HEK293 (cell line): ENCODE measurements around the gene UBE4B.

Experiments used
- CTCF ChIA-PET: fragments of 350-600 bp; formaldehyde crosslinking; extraction: SDS; loops from one replicate; lab custom pipeline; 2021; ENCODE audit warnings: antibody characterized with exemption; lab: Yijun Ruan, JAX
- POLR2A ChIA-PET: fragments of 300-600 bp; formaldehyde crosslinking; extraction: SDS; loops from one replicate; lab custom pipeline; 2020; ENCODE audit warnings: antibody characterized with exemption, inconsistent platforms; lab: Yijun Ruan, JAX
- H3K27ac ChIP-seq: fragments of 200-500 bp; sonication (Bioruptor generic); 2 replicates; pipeline ENCODE4 v1.5.1; 2014; ENCODE audit warnings: low read depth, low read length, control low read depth, inconsistent platforms; ENCODE audit errors: extremely low read depth
- H3K36me3 ChIP-seq, 2 experiments: fragments of 200-500 bp in 1 of 2; sonication (Bioruptor generic) in 1 of 2; 1 replicate in 1 of 2; 2 replicates in 1 of 2; pipeline ENCODE4 v1.5.1; 2014 to 2017; ENCODE audit warnings: inconsistent platforms in 2 of 2, low read length in 2 of 2; ENCODE audit not compliant: control insufficient read depth in 2 of 2, insufficient read depth in 1 of 2
- H3K4me1 ChIP-seq: fragments of 200-500 bp; sonication (Bioruptor generic); 2 replicates; pipeline ENCODE4 v1.5.1; 2014; ENCODE audit warnings: mild to moderate bottlenecking, low read length, inconsistent platforms; ENCODE audit not compliant: control insufficient read depth, insufficient read depth
- H3K4me3 ChIP-seq: 2 replicates; pipeline ENCODE4 v1.5.1; 2011; ENCODE audit warnings: low read depth, mild to moderate bottlenecking, control low read depth, low read length, moderate library complexity
- H3K9me3 ChIP-seq: fragments of 200-500 bp; sonication (Bioruptor generic); 2 replicates; pipeline ENCODE4 v1.5.1; 2014; ENCODE audit warnings: low read depth, low read length, inconsistent platforms; ENCODE audit not compliant: control insufficient read depth, insufficient read depth
- BCL11B ChIP-seq: fragments of 450-650 bp; formaldehyde crosslinking; IDR thresholded peaks from 2 replicates; pipeline ENCODE4 v1.5.1; 2016; ENCODE audit warnings: low read depth, missing biosample characterization, missing genetic modification characterization
- FEZF1 ChIP-seq: fragments of 450-650 bp; formaldehyde crosslinking; IDR thresholded peaks from 2 replicates; pipeline ENCODE4 v1.5.1; 2016; ENCODE audit warnings: missing biosample characterization, missing genetic modification characterization
- GLI4 ChIP-seq: fragments of 450-650 bp; formaldehyde crosslinking; IDR thresholded peaks from 2 replicates; pipeline ENCODE4 v1.5.1; 2016; ENCODE audit warnings: missing biosample characterization, missing genetic modification characterization
- HOXC10 ChIP-seq: sonication (generic); formaldehyde crosslinking; IDR thresholded peaks from 2 replicates; pipeline ENCODE4 v1.8.1; 2023; ENCODE audit warnings: mild to moderate bottlenecking, missing genetic modification reagents
- MYNN ChIP-seq: fragments of 450-650 bp; formaldehyde crosslinking; IDR thresholded peaks from 2 replicates; pipeline ENCODE4 v1.5.1; 2016; ENCODE audit warnings: missing biosample characterization, missing genetic modification characterization, borderline replicate concordance
- SP3 ChIP-seq: fragments of 450-650 bp; formaldehyde crosslinking; IDR thresholded peaks from 2 replicates; pipeline ENCODE4 v1.5.1; 2016; ENCODE audit warnings: missing biosample characterization, missing genetic modification characterization
- ZBTB10 ChIP-seq: fragments of 450-650 bp; formaldehyde crosslinking; IDR thresholded peaks from 2 replicates; pipeline ENCODE4 v1.5.1; 2016; ENCODE audit warnings: missing biosample characterization, missing genetic modification characterization
- ZBTB17 ChIP-seq: fragments of 450-650 bp; formaldehyde crosslinking; IDR thresholded peaks from 2 replicates; pipeline ENCODE4 v1.5.1; 2016; ENCODE audit warnings: missing biosample characterization, missing genetic modification characterization
- ZBTB44 ChIP-seq: fragments of 450-650 bp; IDR thresholded peaks from 2 replicates; pipeline ENCODE4 v1.5.1; 2018; ENCODE audit warnings: missing biosample characterization, mild to moderate bottlenecking, missing genetic modification characterization
- ZBTB7A ChIP-seq: fragments of 450-650 bp; formaldehyde crosslinking; IDR thresholded peaks from 2 replicates; pipeline ENCODE4 v1.5.1; 2016; ENCODE audit warnings: low read depth, missing biosample characterization, missing genetic modification characterization
- ZBTB8A ChIP-seq: fragments of 450-650 bp; formaldehyde crosslinking; IDR thresholded peaks from 2 replicates; pipeline ENCODE4 v1.5.1; 2016; ENCODE audit warnings: missing biosample characterization, missing genetic modification characterization
- ZNF10 ChIP-seq: fragments of 450-650 bp; formaldehyde crosslinking; IDR thresholded peaks from 2 replicates; pipeline ENCODE4 v1.5.1; 2017; ENCODE audit warnings: missing biosample characterization, missing genetic modification characterization
- ZNF266 ChIP-seq: fragments of 450-650 bp; formaldehyde crosslinking; IDR thresholded peaks from 2 replicates; pipeline ENCODE4 v1.5.1; 2016; ENCODE audit warnings: missing biosample characterization, missing genetic modification characterization, low read depth
- ZNF350 ChIP-seq: fragments of 450-650 bp; formaldehyde crosslinking; IDR thresholded peaks from 2 replicates; pipeline ENCODE4 v1.5.0; 2017; ENCODE audit warnings: missing biosample characterization, mild to moderate bottlenecking, missing genetic modification characterization
- ZNF560 ChIP-seq: fragments of 450-650 bp; formaldehyde crosslinking; IDR thresholded peaks from 2 replicates; pipeline ENCODE4 v1.5.1; 2017; ENCODE audit warnings: missing biosample characterization, missing genetic modification characterization, borderline replicate concordance
- ZNF701 ChIP-seq: fragments of 450-650 bp; formaldehyde crosslinking; IDR thresholded peaks from 2 replicates; pipeline ENCODE4 v1.5.1; 2016; ENCODE audit warnings: missing biosample characterization, missing genetic modification characterization
- TF ChIP-seq, protein P1 (sequence below): fragments of 450-650 bp; formaldehyde crosslinking; IDR thresholded peaks from 2 replicates; pipeline ENCODE4 v1.5.1; 2016; ENCODE audit warnings: missing biosample characterization, missing genetic modification characterization, borderline replicate concordance

UBE4B gene

DNA sequence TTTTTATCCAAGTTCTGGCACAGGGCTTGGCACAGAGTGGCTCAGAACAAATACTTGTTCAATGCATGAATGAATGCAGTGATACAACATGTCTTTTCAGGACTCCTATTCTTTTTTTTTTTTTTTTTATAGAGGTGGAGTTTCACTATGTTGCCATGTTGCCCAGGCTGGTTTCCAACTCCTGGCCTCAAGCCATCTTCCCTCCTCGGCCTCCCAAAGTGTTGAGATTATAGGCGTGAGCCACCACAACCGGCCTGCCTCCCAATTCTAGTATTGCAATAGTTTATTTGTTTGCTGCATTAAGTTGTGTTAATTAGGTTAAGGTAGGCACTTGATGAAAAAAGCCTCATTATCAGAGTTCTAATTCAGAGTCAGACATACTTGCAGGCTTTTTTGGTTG lies 17.9 kb downstream of the UBE4B start:
- H3K4me1 ChIP-seq, result no peaks in the 10 kb centered on the region
- no peaks in the 10 kb centered on the region for H3K9me3 ChIP-seq
- H3K4me3 ChIP-seq, result no peak overlapping the region
- no peak for TF ChIP-seq ZBTB44
- TF ChIP-seq HOXC10, result no peak
- no peak for TF ChIP-seq BCL11B (tag by site-specific recombination)
- no peak for TF ChIP-seq ZNF560 (tag by site-specific recombination)
- TF ChIP-seq ZNF701 (tag by site-specific recombination), result no peak
- H3K27ac ChIP-seq, result no peak overlapping the region
- POLR2A ChIA-PET, result no interaction called here
- CTCF ChIA-PET, result no interaction called here
- H3K36me3 ChIP-seq, result peaks cover 0 to 2% of the 10 kb centered on the region in 2 experiments; a peak in 1 of 3 replicates

DNA sequence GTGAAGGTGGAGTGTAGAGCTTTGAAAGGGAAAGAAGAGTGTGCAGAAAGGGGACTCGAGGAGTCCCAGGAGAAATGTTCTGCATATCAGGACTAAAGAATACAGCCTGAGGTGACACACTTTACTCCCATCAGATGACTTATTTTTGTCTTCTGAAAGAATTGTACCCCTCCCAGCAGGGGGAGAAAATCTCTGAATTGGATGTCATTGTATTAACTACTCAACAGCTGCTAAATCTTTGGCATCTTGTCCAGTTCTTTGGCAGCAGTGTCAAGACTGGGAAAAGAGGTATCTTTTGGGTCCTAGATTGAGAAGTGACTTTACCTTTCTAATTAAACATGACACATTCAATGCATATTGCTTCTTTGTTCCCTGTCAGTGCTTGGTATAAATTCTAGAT lies 18.9 kb downstream of the UBE4B start:
- peaks cover 0 to 2% of the 10 kb centered on the region in 2 experiments; a peak in 1 of 3 replicates for H3K36me3 ChIP-seq
- H3K4me1 ChIP-seq, result 0 out of 2 replicates have a peak, but pooled peaks cover 2% of the 10 kb centered on the region
- H3K4me3 ChIP-seq, result no peak overlapping the region
- POLR2A ChIA-PET, result no interaction called here
- TF ChIP-seq ZNF350 (tag by site-specific recombination) (no peak), ZNF266 (tag by site-specific recombination) (no peak), GLI4 (tag by site-specific recombination) (no peak), SP3 (tag by site-specific recombination) (no peak), ZBTB8A (tag by site-specific recombination) (no peak), ZBTB17 (tag by site-specific recombination) (no peak), ZNF10 (tag by site-specific recombination) (no peak), ZBTB10 (tag by site-specific recombination) (no peak), FEZF1 (no peak), ZBTB7A (tag by site-specific recombination) (no peak), MYNN (no peak)
- TF ChIP-seq, protein P1, sequence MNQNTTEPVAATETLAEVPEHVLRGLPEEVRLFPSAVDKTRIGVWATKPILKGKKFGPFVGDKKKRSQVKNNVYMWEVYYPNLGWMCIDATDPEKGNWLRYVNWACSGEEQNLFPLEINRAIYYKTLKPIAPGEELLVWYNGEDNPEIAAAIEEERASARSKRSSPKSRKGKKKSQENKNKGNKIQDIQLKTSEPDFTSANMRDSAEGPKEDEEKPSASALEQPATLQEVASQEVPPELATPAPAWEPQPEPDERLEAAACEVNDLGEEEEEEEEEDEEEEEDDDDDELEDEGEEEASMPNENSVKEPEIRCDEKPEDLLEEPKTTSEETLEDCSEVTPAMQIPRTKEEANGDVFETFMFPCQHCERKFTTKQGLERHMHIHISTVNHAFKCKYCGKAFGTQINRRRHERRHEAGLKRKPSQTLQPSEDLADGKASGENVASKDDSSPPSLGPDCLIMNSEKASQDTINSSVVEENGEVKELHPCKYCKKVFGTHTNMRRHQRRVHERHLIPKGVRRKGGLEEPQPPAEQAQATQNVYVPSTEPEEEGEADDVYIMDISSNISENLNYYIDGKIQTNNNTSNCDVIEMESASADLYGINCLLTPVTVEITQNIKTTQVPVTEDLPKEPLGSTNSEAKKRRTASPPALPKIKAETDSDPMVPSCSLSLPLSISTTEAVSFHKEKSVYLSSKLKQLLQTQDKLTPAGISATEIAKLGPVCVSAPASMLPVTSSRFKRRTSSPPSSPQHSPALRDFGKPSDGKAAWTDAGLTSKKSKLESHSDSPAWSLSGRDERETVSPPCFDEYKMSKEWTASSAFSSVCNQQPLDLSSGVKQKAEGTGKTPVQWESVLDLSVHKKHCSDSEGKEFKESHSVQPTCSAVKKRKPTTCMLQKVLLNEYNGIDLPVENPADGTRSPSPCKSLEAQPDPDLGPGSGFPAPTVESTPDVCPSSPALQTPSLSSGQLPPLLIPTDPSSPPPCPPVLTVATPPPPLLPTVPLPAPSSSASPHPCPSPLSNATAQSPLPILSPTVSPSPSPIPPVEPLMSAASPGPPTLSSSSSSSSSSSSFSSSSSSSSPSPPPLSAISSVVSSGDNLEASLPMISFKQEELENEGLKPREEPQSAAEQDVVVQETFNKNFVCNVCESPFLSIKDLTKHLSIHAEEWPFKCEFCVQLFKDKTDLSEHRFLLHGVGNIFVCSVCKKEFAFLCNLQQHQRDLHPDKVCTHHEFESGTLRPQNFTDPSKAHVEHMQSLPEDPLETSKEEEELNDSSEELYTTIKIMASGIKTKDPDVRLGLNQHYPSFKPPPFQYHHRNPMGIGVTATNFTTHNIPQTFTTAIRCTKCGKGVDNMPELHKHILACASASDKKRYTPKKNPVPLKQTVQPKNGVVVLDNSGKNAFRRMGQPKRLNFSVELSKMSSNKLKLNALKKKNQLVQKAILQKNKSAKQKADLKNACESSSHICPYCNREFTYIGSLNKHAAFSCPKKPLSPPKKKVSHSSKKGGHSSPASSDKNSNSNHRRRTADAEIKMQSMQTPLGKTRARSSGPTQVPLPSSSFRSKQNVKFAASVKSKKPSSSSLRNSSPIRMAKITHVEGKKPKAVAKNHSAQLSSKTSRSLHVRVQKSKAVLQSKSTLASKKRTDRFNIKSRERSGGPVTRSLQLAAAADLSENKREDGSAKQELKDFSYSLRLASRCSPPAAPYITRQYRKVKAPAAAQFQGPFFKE (tag by site-specific recombination), result no peak
- CTCF ChIA-PET, result interaction anchor here (0.6 kb wide), 2 partner anchors 13 to 161 kb away, joined by 4 to 8 read pairs; no protein-coding TSS in a partner anchor
- H3K27ac ChIP-seq, result no peak overlapping the region
- H3K9me3 ChIP-seq, result no peaks in the 10 kb centered on the region
